ENCODE data around the gene RFX2. TPM values are rescaled to one million over a fixed set of nuclear protein-coding genes. Genes with fewer than 3 reads are reported as not detected.

RFX2 gene
- total and polyA plus RNA-seq, 10 of the 15 experiments (the other 5 are each of a cell fraction or from before 2014, with no cell fraction given) = 3.2 to 9.8 (median 4.7) TPM

- no peak for TF ChIP-seq NR2C2 (IDR thresholded peaks at IDR 0.05; ENCODE audit: borderline replicate concordance, control insufficient read depth, insufficient read length, low read depth)
- TF ChIP-seq CBFB (IDR thresholded peaks at IDR 0.05; ENCODE audit: low read depth) = no peak
- TF ChIP-seq HDAC2 (IDR thresholded peaks at IDR 0.05) = no peak
- TF ChIP-seq ATF7 (IDR thresholded peaks at IDR 0.05; ENCODE audit: low read depth) = no peak
- no peak for TF ChIP-seq ESRRA (IDR thresholded peaks at IDR 0.05; ENCODE audit: low read length)
- TF ChIP-seq SUZ12 (IDR thresholded peaks at IDR 0.05; ENCODE audit: unreplicated experiment) = no peak
- TF ChIP-seq STAT3 (IDR thresholded peaks at IDR 0.05; ENCODE audit: low read depth, low read length) = no peak
- TF ChIP-seq RB1 (IDR thresholded peaks at IDR 0.05; ENCODE audit: borderline replicate concordance) = no peak
- no peak for TF ChIP-seq IKZF1 (conservative IDR thresholded peaks at IDR 0.05)
Observed at GRCh38 chr19:6012426-6013170, 97.7 kb downstream of the RFX2 start (continued).

DNA sequence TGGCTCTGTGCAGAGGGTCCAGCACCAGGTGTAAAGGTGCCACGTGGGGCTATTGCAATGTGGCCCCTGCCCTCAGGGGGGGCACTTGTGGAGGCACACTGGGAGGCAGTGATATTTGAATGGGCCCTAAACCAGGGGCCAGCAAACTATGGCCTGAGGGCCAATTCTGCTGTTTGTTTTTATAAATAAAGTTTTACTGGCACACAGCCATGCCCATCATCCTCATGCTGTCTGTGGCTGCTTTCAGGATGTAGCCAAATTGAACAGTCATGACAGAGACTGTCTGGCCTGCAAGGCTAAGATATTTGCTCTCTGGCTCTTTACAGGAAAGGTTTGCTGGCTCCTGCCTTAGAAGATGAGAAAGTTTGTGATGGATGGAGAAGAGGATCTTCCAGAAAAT is 98.5 kb downstream of the RFX2 start:
- Histone ChIP-seq H3K27me3 (replicated peaks in 1 of 2; ENCODE audit: control insufficient read depth in 2 of 2, insufficient read depth in 2 of 2, low read length in 1 of 2) (no peaks in the 10 kb centered on the region), H3K9ac (ENCODE audit: control insufficient read depth, insufficient read depth, low read length) (no peak overlapping the region), H3K9me3 (replicated peaks; ENCODE audit: control insufficient read depth, insufficient read depth, low read length) (no peaks in the 10 kb centered on the region), H4K20me1 (ENCODE audit: control insufficient read depth, insufficient read depth) (no peaks in the 10 kb centered on the region), H3K27ac (ENCODE audit: control insufficient read depth, insufficient read depth) (no peak overlapping the region), H3K4me1 (ENCODE audit: control insufficient read depth, insufficient read depth, low read length) (no peaks in the 10 kb centered on the region), H3K4me2 (ENCODE audit: control insufficient read depth, insufficient read depth) (no peak overlapping the region), H3K36me3 (ENCODE audit: control insufficient read depth in 2 of 2, insufficient read depth in 2 of 2, low read length in 1 of 2) (no peaks in the 10 kb centered on the region), H3K79me2 (ENCODE audit: control insufficient read depth, insufficient read depth, low read length) (no peaks in the 10 kb centered on the region), H2AFZ (ENCODE audit: control insufficient read depth, low read depth, low read length) (no peak overlapping the region), H3K4me3 (no peak overlapping the region)
- CTCF ChIA-PET = interaction anchor here (3.1 kb wide), 1 partner anchor 11 kb away, joined by 14 read pairs; no protein-coding TSS in a partner anchor
- intact Hi-C loops (cut with micrococcal nuclease; ENCODE audit: unreplicated experiment) = no loop called here
- WGBS (ENCODE audit: insufficient coverage, insufficient replicate concordance, low lambda C conversion rate, missing lambda C conversion rate) = 71% methylated on average over 1 of the region's 1 CpG
- in situ Hi-C loops (cut with MboI) = no loop called here
- TF ChIP-seq ZNF622 (IDR thresholded peaks at IDR 0.05) = no peak
- no peak for TF ChIP-seq SPI1 (IDR thresholded peaks at IDR 0.05; ENCODE audit: borderline replicate concordance, insufficient read depth, low read depth, low read length)
- TF ChIP-seq FOXM1 (IDR thresholded peaks at IDR 0.05; ENCODE audit: low read depth, low read length) = no peak
- TF ChIP-seq CHD2 (IDR thresholded peaks at IDR 0.05; ENCODE audit: borderline replicate concordance, low read depth, low read length) = no peak
- TF ChIP-seq NFYB (IDR thresholded peaks at IDR 0.05; ENCODE audit: insufficient read depth, low read depth, low read length) = no peak
- TF ChIP-seq MXI1 (IDR thresholded peaks at IDR 0.05; ENCODE audit: low read depth, low read length) = no peak
- TF ChIP-seq ATF3 (IDR thresholded peaks at IDR 0.05; ENCODE audit: borderline replicate concordance, extremely low read depth, low read depth, low read length) = no peak
- no peak for TF ChIP-seq SREBF2 (IDR thresholded peaks at IDR 0.05; ENCODE audit: low read length)
- TF ChIP-seq, protein P1, sequence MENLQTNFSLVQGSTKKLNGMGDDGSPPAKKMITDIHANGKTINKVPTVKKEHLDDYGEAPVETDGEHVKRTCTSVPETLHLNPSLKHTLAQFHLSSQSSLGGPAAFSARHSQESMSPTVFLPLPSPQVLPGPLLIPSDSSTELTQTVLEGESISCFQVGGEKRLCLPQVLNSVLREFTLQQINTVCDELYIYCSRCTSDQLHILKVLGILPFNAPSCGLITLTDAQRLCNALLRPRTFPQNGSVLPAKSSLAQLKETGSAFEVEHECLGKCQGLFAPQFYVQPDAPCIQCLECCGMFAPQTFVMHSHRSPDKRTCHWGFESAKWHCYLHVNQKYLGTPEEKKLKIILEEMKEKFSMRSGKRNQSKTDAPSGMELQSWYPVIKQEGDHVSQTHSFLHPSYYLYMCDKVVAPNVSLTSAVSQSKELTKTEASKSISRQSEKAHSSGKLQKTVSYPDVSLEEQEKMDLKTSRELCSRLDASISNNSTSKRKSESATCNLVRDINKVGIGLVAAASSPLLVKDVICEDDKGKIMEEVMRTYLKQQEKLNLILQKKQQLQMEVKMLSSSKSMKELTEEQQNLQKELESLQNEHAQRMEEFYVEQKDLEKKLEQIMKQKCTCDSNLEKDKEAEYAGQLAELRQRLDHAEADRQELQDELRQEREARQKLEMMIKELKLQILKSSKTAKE (IDR thresholded peaks at IDR 0.05; ENCODE audit: low read depth, poor library complexity, severe bottlenecking) = no peak
- no peak for TF ChIP-seq HDAC6 (IDR thresholded peaks at IDR 0.05; ENCODE audit: unreplicated experiment)
- no peak for TF ChIP-seq CHD1 (IDR thresholded peaks at IDR 0.05; ENCODE audit: low read depth, low read length)
- TF ChIP-seq ETV6 (conservative IDR thresholded peaks at IDR 0.05 in 1 of 2, IDR thresholded peaks at IDR 0.05 in 1 of 2; ENCODE audit: borderline replicate concordance in 1 of 2, low read depth in 1 of 2) = no peak
- no peak for TF ChIP-seq BACH1 (IDR thresholded peaks at IDR 0.05; ENCODE audit: borderline replicate concordance)
- SMC1A ChIA-PET (ENCODE audit: uncharacterized antibody, unreplicated experiment) = no interaction called here
- BruUV-seq (replicated peaks) = no TSS peak
- DNase-seq (ENCODE audit: low read depth, low spot score) (no peak), ATAC-seq (no peak), FAIRE-seq (no peak)
- RAD21 ChIA-PET (ENCODE audit: unreplicated experiment) = no interaction called here
- POLR2A ChIA-PET = no interaction called here
